Stimulated activated CD8-positive, alpha-beta memory T cell treated with anti-CD3 and anti-CD28 coated beads, Interleukin-15, amount 100 ng/mL, for 24 hours (primary cell): ENCODE data around the gene LRRC73.
"Not testable (repeated sequence)": the region's sequence is repeated elsewhere in the genome, so short reads cannot be mapped to it uniquely, and the experiment has no call there.

Experiments
- DNase-seq: peaks from one replicate; pipeline ENCODE4 v3.0.0-alpha.2; 2020; ENCODE audit warnings: low read depth

Gene LRRC73

DNA sequence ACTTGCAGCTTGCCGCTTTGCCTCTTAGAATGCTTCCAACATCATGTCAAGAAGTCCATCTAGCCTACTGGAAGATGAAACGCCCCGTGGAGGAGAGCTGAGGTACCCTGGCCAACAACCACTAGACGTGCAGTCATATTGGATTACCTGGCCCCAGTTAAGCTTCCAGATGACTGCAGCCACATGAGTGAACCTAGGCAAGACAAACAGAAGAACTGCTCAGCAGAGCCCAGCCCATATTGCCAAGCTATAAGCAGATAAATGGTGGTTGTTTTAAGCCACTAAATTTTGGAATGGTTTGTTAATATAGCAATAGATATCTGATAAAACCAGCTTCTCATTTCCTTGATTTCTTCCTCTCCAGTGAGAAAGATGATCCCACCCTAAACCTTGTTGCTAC lies 50.1 kb downstream of the LRRC73 start:
- DNase-seq = no peak

DNA sequence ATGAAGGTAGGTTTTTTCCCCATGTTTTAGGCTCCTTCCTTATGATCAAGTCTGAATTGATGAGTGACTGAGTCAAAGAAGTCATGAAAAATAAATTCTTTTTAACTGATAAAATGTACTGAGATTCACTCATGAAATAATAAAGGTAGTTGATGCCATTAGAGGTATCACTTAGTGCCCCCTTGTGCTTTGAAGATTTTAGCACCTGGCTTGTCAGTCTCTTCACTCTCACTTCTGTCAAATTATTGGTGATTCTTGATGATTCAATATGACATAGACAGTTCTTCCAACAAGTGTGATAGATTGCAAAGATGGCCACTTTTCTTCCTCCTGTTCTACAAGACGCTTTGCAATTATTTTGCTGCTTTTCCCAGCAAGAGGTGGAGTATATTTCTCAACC lies 50.6 kb downstream of the LRRC73 start:
- DNase-seq = no peak

DNA sequence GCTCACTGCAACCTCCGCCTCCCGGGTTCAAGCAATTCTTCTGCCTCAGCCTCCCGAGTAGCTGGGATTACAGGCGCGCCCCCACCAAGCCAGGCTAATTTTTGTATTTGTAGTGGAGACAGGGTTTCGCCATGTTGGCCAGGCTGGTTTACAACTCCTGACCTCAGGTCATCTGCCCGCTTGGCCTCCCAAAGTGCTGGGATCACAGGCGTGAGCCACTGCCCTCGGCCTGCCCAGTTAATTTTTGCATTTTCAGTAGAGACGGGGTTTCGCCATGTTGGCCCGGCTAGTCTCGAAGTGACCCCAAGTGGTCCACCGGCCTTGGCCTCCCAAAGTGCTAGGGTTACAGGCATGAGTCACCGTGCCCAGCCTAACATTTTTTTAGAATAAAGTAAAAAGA lies 52.0 kb downstream of the LRRC73 start:
- not testable (repeated sequence) for DNase-seq

DNA sequence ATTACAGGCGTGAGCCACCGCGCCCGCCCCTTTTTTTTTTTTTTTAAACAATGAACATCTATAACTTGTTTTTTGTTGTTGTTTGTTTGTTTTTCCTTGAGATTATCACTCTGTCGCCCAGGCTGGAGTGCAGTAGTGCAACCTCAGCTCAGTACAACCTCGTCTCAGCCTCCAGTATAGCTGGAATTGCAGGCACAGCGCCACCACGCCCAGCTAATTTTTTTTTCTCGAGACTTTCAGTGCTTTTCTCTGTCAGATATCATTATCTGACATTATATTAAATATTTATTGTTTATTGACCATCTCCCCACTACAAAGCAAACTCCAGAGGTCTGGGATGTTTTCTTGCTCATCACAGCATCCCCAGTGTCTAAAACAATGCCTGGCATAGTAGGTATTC lies 52.5 kb downstream of the LRRC73 start:
- DNase-seq = no peak
